Mammary epithelial cell (primary cell): ENCODE data around the gene OR8B3.

ENCODE experiments used
- CTCF ChIP-seq, 2 donors: IDR thresholded peaks in 1 of 2; conservative IDR thresholded peaks in 1 of 2; 2 replicates each; pipeline ENCODE4 v1.5.1; 2011 to 2012; ENCODE audit warnings: inconsistent platforms in 2 of 2, low read length in 2 of 2, mild to moderate bottlenecking in 2 of 2, control low read depth in 1 of 2, low read depth in 1 of 2; ENCODE audit not compliant: insufficient read depth in 1 of 2; ENCODE audit errors: extremely low read depth in 1 of 2
- EZH2 ChIP-seq: IDR thresholded peaks from 2 replicates; pipeline ENCODE4 v1.6.1; 2012; ENCODE audit warnings: low read length, inconsistent platforms, borderline replicate concordance

GRCh38 chr11:124446916-124447315, 48.1 kb upstream of the OR8B3 start:
- no peak for TF ChIP-seq CTCF (conservative IDR thresholded peaks at IDR 0.05 in 1 of 2, IDR thresholded peaks at IDR 0.05 in 1 of 2; ENCODE audit: extremely low read depth in 1 of 2, insufficient read depth in 1 of 2, low read depth in 1 of 2, low read length in 2 of 2)
- TF ChIP-seq EZH2 = no peak
